GM13977 (cell line): ENCODE data around the gene INHBB.

Experiments
- DNase-seq: peaks from one replicate; pipeline ENCODE4 v3.0.0; 2012; ENCODE audit warnings: low spot score
- CTCF ChIP-seq: IDR thresholded peaks from 2 replicates; pipeline ENCODE4 v1.5.1; 2012; ENCODE audit warnings: mild to moderate bottlenecking, control low read depth; ENCODE audit not compliant: insufficient read depth; ENCODE audit errors: extremely low read depth, missing control alignments
- in situ Hi-C: fragments of 300-500 bp; cut with MboI; formaldehyde crosslinking; loops from one replicate; pipeline ENCODE4 v1.12.0; 2022; ENCODE audit warnings: low sequenced_read_pairs, low pct_unique_long_range_greater_than_20kb, mixed read lengths, inconsistent platforms; ENCODE audit not compliant: unreplicated experiment

INHBB gene

GRCh38 chr2:120348134-120348736, 2.3 kb downstream of the INHBB start:
- in situ Hi-C loops, result loop anchor here (25.0 kb wide), 1 partner anchor 314 kb away; no protein-coding TSS in a partner anchor
- no peak for TF ChIP-seq CTCF
- DNase-seq, result no peak

- no peak for TF ChIP-seq CTCF
- DNase-seq, result no peak
- in situ Hi-C loops, result loop anchor here (25.0 kb wide), 1 partner anchor 313 kb away; no protein-coding TSS in a partner anchor
Observed at GRCh38 chr2:120348737-120349439, 3.0 kb downstream of the INHBB start.

- DNase-seq, result no peak
- no peak for TF ChIP-seq CTCF
- in situ Hi-C loops, result loop anchor here (25.0 kb wide), 1 partner anchor 313 kb away; no protein-coding TSS in a partner anchor
Observed at GRCh38 chr2:120349440-120349921, 3.5 kb downstream of the INHBB start.

GRCh38 chr2:120350080-120350479, 4.1 kb downstream of the INHBB start:
- no peak for TF ChIP-seq CTCF
- no peak for DNase-seq
- in situ Hi-C loops, result no loop called here

GRCh38 chr2:120350801-120351320, 4.9 kb downstream of the INHBB start:
- DNase-seq, result no peak
- TF ChIP-seq CTCF, result no peak
- in situ Hi-C loops, result no loop called here

- in situ Hi-C loops, result no loop called here
- DNase-seq, result no peak
- TF ChIP-seq CTCF, result no peak
Observed at GRCh38 chr2:120352696-120353590, 7.0 kb downstream of the INHBB start.
